ENCODE results near the gene PDZD8. TPM values are rescaled to one million over a fixed set of nuclear protein-coding genes. Genes with fewer than 3 reads are reported as not detected.
"Not testable (repeated sequence)": the region's sequence is repeated elsewhere in the genome, so short reads cannot be mapped to it uniquely, and the experiment has no call there.

Gene PDZD8
- total RNA-seq, 4 donors from 2014 or later = 29.6 to 60.1 (median 42.4) TPM

DNA sequence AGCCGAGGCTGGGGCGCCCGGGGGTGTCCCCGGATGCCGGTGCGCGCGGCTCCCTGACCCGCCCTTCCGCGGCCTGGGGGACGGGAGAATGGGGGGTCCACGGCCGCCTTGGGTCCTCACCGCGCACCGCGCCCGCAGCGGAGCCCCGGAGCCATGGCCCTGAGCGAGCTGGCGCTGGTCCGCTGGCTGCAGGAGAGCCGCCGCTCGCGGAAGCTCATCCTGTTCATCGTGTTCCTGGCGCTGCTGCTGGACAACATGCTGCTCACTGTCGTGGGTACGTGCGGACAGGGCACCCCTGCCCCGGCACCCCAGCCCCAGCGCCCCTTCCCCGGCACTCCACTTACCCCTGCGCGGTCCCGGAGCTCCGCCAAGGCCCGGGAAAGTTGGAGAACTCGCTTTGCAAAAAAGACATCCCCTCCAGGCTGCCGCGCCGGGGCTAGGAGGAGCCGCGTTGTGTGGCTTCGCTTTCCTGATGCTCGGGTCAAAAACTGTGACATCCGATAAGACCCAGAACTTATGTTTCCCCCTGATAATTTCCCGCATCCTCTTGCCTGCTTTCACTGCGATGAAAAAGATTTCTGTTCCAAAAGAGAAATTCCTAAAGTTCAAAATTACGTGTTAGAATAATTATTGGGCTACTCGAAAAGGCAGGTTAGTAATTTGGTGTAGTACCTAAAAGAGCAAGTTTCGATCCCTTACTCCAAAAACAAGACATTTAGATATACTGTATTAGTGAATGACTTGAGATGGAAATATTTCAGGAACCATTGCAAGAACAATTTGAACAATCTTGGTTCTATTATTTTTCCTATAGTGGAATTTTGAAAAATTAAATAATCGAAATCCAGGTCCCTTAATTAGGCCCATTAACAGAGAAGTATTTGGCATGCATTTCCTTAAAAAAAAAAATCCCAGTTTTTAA is 133.4 kb downstream of the PDZD8 start:
- no peak for ATAC-seq (ENCODE audit: low FRiP score)

DNA sequence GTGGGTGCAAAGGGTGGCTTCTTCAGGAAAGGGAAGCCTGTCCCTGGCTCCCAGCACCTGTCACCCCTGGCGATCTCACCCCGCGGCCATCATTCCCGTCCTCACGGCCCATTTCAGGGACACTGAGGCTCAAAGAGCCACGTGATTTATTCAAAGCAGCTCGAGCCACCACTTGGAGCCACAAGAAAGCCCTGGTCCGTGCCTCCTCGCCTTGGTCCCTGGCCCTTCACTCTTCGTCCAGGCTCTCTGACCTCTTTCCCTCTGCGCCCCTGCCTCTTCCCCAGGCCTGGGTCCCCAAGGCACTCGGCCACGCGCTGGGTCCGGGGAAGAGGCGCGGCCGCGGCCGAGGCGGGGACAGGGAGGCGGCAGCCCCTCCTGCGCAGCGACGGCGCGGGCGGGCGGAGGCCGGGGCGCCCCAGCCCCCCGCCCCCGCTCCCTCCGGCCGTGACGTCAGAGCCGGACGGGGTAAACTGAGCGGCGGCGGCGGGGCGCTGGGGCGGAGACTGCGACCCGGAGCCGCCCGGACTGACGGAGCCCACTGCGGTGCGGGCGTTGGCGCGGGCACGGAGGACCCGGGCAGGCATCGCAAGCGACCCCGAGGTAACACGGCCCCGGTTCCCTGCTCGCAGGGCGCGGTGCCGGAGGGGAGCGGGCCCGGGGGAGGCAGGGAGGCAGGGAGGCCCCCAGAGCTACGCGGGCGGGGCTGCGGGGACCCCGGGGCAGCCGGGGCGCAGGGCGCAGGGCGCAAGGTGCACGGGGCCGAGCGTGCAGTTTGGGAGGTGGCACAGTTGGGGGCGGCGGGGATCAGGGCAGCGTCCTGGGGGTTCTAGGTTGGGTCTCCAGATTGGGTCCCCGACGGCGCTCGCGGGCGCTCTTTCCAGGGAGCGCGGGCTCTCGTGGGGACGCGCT is 134.4 kb downstream of the PDZD8 start, which contains the start of gene SLC18A2:
SLC18A2 (plus strand) TSS at position 494 of the 909 bp plus-strand sequence. CDS start 580 bp downstream, outside the sequence.
- DNase-seq (ENCODE audit: low spot score) (no peak), ATAC-seq (ENCODE audit: low FRiP score) (no peak)
- TF ChIP-seq, protein P1, sequence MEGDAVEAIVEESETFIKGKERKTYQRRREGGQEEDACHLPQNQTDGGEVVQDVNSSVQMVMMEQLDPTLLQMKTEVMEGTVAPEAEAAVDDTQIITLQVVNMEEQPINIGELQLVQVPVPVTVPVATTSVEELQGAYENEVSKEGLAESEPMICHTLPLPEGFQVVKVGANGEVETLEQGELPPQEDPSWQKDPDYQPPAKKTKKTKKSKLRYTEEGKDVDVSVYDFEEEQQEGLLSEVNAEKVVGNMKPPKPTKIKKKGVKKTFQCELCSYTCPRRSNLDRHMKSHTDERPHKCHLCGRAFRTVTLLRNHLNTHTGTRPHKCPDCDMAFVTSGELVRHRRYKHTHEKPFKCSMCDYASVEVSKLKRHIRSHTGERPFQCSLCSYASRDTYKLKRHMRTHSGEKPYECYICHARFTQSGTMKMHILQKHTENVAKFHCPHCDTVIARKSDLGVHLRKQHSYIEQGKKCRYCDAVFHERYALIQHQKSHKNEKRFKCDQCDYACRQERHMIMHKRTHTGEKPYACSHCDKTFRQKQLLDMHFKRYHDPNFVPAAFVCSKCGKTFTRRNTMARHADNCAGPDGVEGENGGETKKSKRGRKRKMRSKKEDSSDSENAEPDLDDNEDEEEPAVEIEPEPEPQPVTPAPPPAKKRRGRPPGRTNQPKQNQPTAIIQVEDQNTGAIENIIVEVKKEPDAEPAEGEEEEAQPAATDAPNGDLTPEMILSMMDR (IDR thresholded peaks at IDR 0.05) = no peak

More for the DNA sequence above, 133.4 kb downstream of the PDZD8 start:
- TF ChIP-seq, protein P1 (IDR thresholded peaks at IDR 0.05) = no peak
- no peak for DNase-seq (ENCODE audit: low spot score)

DNA sequence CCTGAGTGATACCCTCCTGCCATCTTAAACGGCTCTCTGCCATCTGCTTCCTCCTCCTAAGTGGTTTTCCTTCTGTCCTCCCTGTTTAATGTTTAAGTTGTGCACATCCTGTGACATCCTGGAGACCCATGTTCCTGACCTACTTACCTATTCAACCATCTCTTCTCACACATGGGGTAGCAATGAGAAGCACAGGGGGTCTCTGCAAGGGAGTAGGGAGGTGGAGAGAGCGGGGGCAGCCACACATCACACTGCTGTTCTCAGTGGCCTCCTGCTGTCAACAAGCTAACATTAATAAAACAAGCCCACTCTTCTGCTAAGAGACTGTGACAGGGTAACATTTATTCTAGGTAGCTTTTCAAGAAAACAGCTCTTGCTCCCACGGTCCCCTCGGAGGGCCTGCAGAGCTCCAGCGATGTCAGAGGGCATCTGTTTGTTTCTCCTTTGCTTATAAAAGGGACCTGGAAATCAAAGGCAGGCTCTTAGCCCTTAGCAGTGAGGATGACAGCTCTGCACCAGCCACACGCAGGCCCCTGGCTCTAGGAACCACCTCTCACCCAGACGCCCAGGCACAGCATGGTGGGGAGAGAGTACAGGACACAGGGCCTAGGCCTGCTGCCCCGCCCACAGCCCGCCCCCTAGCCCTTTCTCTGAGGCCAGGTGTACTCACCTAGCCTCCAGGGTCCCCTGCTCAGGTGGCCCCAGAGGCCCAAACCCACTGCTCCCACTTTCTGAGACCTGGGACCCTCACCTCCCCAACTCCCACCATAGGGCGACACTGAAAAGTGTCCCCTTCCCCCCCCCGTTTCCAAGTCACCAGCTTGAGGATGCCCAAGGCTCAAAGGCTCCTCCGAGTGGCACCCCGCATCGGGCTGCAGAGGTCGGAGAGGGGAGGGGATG is 135.3 kb downstream of the PDZD8 start:
- ATAC-seq (ENCODE audit: low FRiP score) = no peak
- DNase-seq (ENCODE audit: low spot score) = no peak
- TF ChIP-seq, protein P1 (IDR thresholded peaks at IDR 0.05) = no peak

GRCh38 chr10:117239051-117239450 is 136.2 kb downstream of the PDZD8 start:
- TF ChIP-seq, protein P1 (IDR thresholded peaks at IDR 0.05) = no peak
- no peak for DNase-seq (ENCODE audit: low spot score)
- no peak for ATAC-seq (ENCODE audit: low FRiP score)

- ATAC-seq (ENCODE audit: low FRiP score) = no peak
- DNase-seq (ENCODE audit: low spot score) = no peak
These were observed 137.7 kb downstream of the PDZD8 start for GRCh38 chr10:117237401-117237991.

GRCh38 chr10:117230107-117230506 is 145.1 kb downstream of the PDZD8 start:
- DNase-seq (ENCODE audit: low spot score); ATAC-seq (ENCODE audit: low FRiP score): not testable (repeated sequence)

More at GRCh38 chr10:117237401-117237991, 137.7 kb downstream of the PDZD8 start:
- TF ChIP-seq, protein P1 (IDR thresholded peaks at IDR 0.05) = no peak

All from omental fat pad (tissue), 4 donors.